Keratinocyte (primary cell): ENCODE measurements around the gene TGFBI. TPM values are rescaled to one million over a fixed set of nuclear protein-coding genes. Genes with fewer than 3 reads are reported as not detected.

ENCODE experiments used
- DNase-seq: peaks from one replicate; pipeline ENCODE4 v3.0.0-alpha.2; 2011; ENCODE audit warnings: low read depth, missing footprints, low spot score
- FAIRE-seq: peaks from 2 replicates; lab custom pipeline; 2011; peaks lifted over from hg19 to GRCh38; lab: Jason Lieb, UNC
- H2AFZ ChIP-seq: 2 replicates; pipeline ENCODE4 v1.6.0; 2012; ENCODE audit warnings: low read length, control low read depth, inconsistent platforms; ENCODE audit not compliant: control insufficient read depth
- H3K27ac ChIP-seq: 2 replicates; pipeline ENCODE4 v1.5.1; 2011; ENCODE audit warnings: low read length; ENCODE audit not compliant: control insufficient read depth, insufficient read depth
- H3K27me3 ChIP-seq: 3 replicates; pipeline ENCODE4 v1.6.0; 2011; ENCODE audit warnings: low read length; ENCODE audit not compliant: control insufficient read depth, insufficient read depth; ENCODE audit errors: extremely low read depth
- H3K36me3 ChIP-seq, 2 experiments: 2 replicates in 1 of 2; 3 replicates in 1 of 2; pipeline ENCODE4 v1.5.1; 2011; ENCODE audit warnings: low read length in 2 of 2, mild to moderate bottlenecking in 1 of 2; ENCODE audit not compliant: control insufficient read depth in 2 of 2, insufficient read depth in 2 of 2; ENCODE audit errors: extremely low read depth in 1 of 2
- H3K4me1 ChIP-seq: 3 replicates; pipeline ENCODE4 v1.5.1; 2011; ENCODE audit warnings: low read length; ENCODE audit not compliant: control insufficient read depth, insufficient read depth; ENCODE audit errors: extremely low read depth
- H3K4me2 ChIP-seq: 3 replicates; pipeline ENCODE4 v1.6.0; 2011; ENCODE audit warnings: low read depth, low read length; ENCODE audit not compliant: control insufficient read depth, insufficient read depth; ENCODE audit errors: extremely low read depth
- H3K4me3 ChIP-seq, 3 experiments: fragments of 200-600 bp in 1 of 3; sonication (generic) in 1 of 3; 2 replicates in 2 of 3; 3 replicates in 1 of 3; pipeline ENCODE4 v1.5.1; 2011 to 2016; ENCODE audit warnings: low read length in 3 of 3, mild to moderate bottlenecking in 3 of 3, control low read depth in 2 of 3, inconsistent platforms in 1 of 3, low read depth in 1 of 3, mixed read lengths in 1 of 3, mixed run types in 1 of 3, moderate library complexity in 1 of 3; ENCODE audit not compliant: control insufficient read depth in 2 of 3, insufficient read depth in 2 of 3; ENCODE audit errors: extremely low read depth in 1 of 3
- H3K79me2 ChIP-seq: 2 replicates; pipeline ENCODE4 v1.6.0; 2012; ENCODE audit warnings: low read length; ENCODE audit not compliant: control insufficient read depth, insufficient read depth
- H3K9ac ChIP-seq: 3 replicates; pipeline ENCODE4 v1.6.0; 2011; ENCODE audit warnings: low read length; ENCODE audit not compliant: control insufficient read depth, insufficient read depth; ENCODE audit errors: extremely low read depth
- H3K9me1 ChIP-seq: 3 replicates; pipeline ENCODE4 v1.6.0; 2011; ENCODE audit warnings: low read length; ENCODE audit not compliant: control insufficient read depth, insufficient read depth; ENCODE audit errors: extremely low read depth
- H3K9me3 ChIP-seq: 2 replicates; pipeline ENCODE4 v1.5.1; 2012; ENCODE audit warnings: low read depth, low read length; ENCODE audit not compliant: control insufficient read depth
- H4K20me1 ChIP-seq: 3 replicates; pipeline ENCODE4 v1.6.0; 2011; ENCODE audit warnings: low read length; ENCODE audit not compliant: control insufficient read depth, insufficient read depth; ENCODE audit errors: extremely low read depth
- EZH2 ChIP-seq: IDR thresholded peaks from one replicate; pipeline ENCODE4 v1.6.1; 2012; ENCODE audit warnings: inconsistent platforms, mild to moderate bottlenecking, low read length, moderate library complexity
- dilution Hi-C: fragments of 300-500 bp; cut with MboI; formaldehyde crosslinking; loops from one replicate; pipeline ENCODE4 v1.7.0; 2020; ENCODE audit warnings: low sequenced_read_pairs; ENCODE audit not compliant: extremely low pct_ligation_motif_present
- polyA plus RNA-seq, 5 experiments: library from polyadenylated mRNA; depleted of rRNA in 3 of 5; stranded (reverse) in 3 of 5; stranded (forward) in 1 of 5; unstranded in 1 of 5; fragments of >200 nt; gene quantifications; 1 replicate in 1 of 5; 2 replicates in 3 of 5; 3 replicates in 1 of 5; pipeline versions ENCODE4 v1.2.1 to v1.2.3, GENCODE V29; 2011 to 2012; ENCODE audit warnings: missing spikeins in 2 of 5, low read depth in 1 of 5, low replicate concordance in 1 of 5
- TF ChIP-seq, protein P1 (sequence below), 3 experiments: IDR thresholded peaks in 1 of 3; conservative IDR thresholded peaks in 1 of 3; optimal IDR thresholded peaks in 1 of 3; 2 replicates in 2 of 3; 3 replicates in 1 of 3; pipeline versions ENCODE3 to v1.5.1; 2011; ENCODE audit warnings: low read length in 3 of 3, mild to moderate bottlenecking in 3 of 3, moderate library complexity in 2 of 3, control low read depth in 1 of 3, inconsistent platforms in 1 of 3; ENCODE audit not compliant: insufficient read depth in 2 of 3; ENCODE audit errors: extremely low read depth in 1 of 3

TGFBI gene
- polyA plus RNA-seq, 1 donor (not counting 4 experiments of a cell fraction or from before 2014, with no cell fraction given), result 270 TPM

DNA sequence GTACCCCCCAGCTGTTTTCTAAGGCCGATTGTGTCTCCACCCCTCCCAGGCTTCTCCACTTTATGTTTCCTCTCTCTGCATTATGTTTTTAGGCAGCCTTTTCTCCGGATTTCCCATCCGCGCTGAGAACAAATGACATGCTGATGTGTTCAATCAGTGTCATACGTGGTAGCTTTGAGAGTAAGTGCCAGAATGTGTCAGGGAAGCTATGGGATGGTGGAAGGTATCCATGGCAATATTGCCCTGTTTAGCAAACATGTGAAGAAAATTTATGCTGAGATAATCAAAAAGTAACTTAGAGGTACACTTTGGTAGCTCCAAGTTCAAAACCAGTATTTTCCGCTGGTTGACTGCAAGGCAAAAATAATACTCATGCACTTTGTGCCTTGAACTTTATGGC, 37.4 kb upstream of the TGFBI start:
- H3K9ac ChIP-seq, result no peak overlapping the region
- no peak overlapping the region for H3K4me2 ChIP-seq
- TF ChIP-seq, protein P1, sequence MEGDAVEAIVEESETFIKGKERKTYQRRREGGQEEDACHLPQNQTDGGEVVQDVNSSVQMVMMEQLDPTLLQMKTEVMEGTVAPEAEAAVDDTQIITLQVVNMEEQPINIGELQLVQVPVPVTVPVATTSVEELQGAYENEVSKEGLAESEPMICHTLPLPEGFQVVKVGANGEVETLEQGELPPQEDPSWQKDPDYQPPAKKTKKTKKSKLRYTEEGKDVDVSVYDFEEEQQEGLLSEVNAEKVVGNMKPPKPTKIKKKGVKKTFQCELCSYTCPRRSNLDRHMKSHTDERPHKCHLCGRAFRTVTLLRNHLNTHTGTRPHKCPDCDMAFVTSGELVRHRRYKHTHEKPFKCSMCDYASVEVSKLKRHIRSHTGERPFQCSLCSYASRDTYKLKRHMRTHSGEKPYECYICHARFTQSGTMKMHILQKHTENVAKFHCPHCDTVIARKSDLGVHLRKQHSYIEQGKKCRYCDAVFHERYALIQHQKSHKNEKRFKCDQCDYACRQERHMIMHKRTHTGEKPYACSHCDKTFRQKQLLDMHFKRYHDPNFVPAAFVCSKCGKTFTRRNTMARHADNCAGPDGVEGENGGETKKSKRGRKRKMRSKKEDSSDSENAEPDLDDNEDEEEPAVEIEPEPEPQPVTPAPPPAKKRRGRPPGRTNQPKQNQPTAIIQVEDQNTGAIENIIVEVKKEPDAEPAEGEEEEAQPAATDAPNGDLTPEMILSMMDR (optimal IDR thresholded peaks at IDR 0.05 in 1 of 3, IDR thresholded peaks at IDR 0.05 in 1 of 3, conservative IDR thresholded peaks at IDR 0.05 in 1 of 3; ENCODE audit: extremely low read depth in 1 of 3, insufficient read depth in 2 of 3, low read length in 3 of 3), result no peak
- no peak for TF ChIP-seq EZH2

DNA sequence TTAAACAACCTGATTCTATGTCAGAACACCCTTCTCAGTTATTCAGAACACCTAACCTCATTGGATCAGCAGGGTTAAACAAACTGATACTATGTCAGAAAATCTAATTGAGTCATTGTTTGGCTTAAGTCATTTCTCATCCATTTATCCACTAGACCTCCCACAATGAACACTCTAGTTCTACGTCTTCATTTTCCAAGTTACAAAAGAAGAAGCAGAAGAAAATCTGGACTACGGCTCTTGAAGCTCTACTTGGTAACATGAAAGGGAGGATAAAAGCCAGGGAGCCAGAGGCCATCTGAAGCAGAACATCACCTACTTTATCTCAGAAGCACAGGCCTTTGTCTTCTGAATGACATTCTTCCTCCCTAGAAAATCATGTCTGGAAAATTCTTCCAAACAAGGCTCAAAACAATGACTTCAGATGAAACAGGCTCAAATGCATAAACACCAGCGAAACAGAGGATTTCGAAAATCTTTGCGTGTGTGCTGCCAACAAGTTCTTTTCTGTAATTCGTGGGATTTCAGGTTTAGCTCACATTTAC, 35.4 kb upstream of the TGFBI start:
- dilution Hi-C loops, result no loop called here
- no peaks in the 10 kb centered on the region for H3K36me3 ChIP-seq
- H3K4me2 ChIP-seq, result no peak overlapping the region
- no peak overlapping the region for H3K27ac ChIP-seq
- no peaks in the 10 kb centered on the region for H3K9me3 ChIP-seq
- no peaks in the 10 kb centered on the region for H3K79me2 ChIP-seq
- no peak for FAIRE-seq
- no peak for DNase-seq
- peaks cover 3% of the 10 kb centered on the region for H3K4me1 ChIP-seq
- H3K4me3 ChIP-seq, result no peak overlapping the region
- H2AFZ ChIP-seq, result no peak overlapping the region
- H4K20me1 ChIP-seq, result no peaks in the 10 kb centered on the region
- TF ChIP-seq EZH2, result no peak
- TF ChIP-seq, protein P1 (optimal IDR thresholded peaks at IDR 0.05 in 1 of 3, IDR thresholded peaks at IDR 0.05 in 1 of 3, conservative IDR thresholded peaks at IDR 0.05 in 1 of 3; ENCODE audit: extremely low read depth in 1 of 3, insufficient read depth in 2 of 3, low read length in 3 of 3), result no peak
- H3K9ac ChIP-seq, result no peak overlapping the region
- H3K27me3 ChIP-seq, result no peaks in the 10 kb centered on the region
- no peaks in the 10 kb centered on the region for H3K9me1 ChIP-seq

More for the DNA sequence above, 37.4 kb upstream of the TGFBI start:
- Histone ChIP-seq H4K20me1 (no peaks in the 10 kb centered on the region), H3K4me1 (peaks cover 3% of the 10 kb centered on the region), H3K79me2 (no peaks in the 10 kb centered on the region), H3K9me1 (no peaks in the 10 kb centered on the region), H2AFZ (no peak overlapping the region), H3K9me3 (no peaks in the 10 kb centered on the region), H3K4me3 (no peak overlapping the region), H3K27me3 (no peaks in the 10 kb centered on the region), H3K36me3 (no peaks in the 10 kb centered on the region), H3K27ac (no peak overlapping the region)
- dilution Hi-C loops, result no loop called here
- FAIRE-seq (no peak), DNase-seq (no peak)
